ENCODE measurements around the gene CACNG4.

CACNG4 gene

GRCh38 chr17:67067571-67068482 lies 103.3 kb downstream of the CACNG4 start:
- DNase-seq = peak; percentile 34

DNA sequence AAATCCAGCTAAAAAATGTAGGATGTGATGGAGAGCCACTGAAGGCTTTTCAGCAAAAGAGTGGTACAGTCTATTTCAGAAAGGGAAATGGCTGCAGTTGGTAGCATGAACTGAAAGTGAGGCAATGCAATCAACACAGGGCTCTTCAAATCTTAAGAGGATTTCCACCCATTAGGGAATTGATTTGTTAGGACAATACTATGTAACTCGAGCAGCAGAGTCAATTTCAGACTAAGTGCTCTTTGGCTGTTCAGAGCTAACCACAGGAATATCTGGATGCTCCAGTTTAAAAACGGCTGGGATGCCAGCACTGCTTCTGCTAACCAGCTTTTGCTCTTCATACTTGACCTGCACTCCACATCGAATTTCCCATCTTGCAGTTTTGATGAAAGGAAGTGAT lies 104.5 kb downstream of the CACNG4 start:
- peak; percentile 12 for DNase-seq

DNA sequence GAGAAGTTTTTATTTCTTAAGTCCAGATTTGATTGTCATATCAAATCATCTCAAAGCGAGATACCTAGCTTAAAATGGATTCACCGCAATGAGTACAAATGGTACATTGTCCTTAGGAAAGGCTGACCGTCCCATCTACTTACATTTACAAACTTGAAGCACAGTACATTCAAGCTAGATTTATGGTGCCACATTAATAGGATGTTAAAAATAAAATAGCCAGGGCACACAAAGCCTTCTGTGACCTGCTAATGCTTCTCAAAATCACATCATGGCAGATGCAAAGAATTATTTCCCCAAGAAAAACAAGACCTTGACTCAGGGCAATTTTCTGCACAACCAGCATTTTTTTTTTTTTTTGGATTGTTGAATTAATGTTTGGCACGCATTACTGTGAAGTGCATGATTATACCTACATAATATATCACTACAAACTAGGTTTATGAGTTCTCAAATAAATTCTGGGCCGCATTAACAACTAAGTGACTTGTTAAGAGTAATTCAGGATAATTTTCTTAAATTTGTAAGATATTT lies 105.2 kb downstream of the CACNG4 start:
- DNase-seq = no peak

DNA sequence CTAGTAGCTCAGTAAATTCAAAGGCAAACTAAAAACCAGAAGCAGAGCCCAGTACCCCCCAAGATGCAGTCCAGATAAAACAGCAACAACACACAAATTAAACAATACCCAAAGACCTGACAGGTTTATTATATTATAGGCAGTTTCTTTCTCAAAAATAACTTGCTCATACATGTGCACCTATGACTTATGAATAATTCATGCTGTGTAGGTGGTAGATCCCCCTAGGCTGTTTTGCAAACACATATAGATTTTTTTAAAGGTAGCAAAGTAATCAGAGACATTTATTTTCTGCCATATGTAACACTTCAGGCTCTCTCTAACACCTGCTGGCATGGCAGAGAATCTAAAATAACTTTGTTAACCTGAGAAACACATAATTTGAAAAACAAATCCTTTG lies 107.1 kb downstream of the CACNG4 start:
- DNase-seq = no peak

DNA sequence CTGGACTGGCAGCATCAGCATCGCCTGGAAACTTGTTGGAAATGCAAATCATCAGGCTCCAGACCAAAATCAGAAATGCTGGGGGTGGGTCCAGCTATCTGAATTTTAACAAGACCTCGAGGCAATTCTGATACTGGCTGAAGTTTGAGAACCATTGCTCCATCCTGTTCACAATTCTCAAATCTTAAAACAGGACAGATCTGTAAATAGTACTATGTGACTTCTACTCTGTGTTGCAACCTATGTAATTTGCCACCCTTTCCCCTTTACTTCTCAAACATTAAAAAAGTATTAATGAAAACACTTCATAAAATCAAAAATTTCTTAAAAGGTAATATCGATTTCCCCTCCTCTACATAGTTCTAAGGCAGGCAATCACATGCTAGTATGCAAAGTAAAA lies 108.4 kb downstream of the CACNG4 start:
- DNase-seq = no peak

DNA sequence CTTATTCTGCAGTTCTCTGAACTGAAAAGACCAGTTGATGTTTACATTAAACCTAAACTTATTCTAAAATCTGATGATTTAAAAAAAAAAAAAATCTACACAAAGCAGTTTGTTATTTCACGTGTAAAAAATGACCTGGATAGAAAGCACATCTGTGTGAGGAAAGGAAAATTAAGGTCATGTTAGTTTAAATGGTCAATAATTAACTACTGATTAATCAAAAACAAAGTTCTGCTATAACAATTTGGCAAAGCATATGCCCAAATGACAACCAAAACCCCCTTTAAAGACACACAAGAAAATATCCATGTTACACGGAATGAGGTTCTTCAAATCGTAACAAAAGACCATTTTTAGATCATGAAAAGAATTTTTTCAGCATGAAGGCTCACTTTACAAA lies 110.3 kb downstream of the CACNG4 start:
- DNase-seq = no peak

DNA sequence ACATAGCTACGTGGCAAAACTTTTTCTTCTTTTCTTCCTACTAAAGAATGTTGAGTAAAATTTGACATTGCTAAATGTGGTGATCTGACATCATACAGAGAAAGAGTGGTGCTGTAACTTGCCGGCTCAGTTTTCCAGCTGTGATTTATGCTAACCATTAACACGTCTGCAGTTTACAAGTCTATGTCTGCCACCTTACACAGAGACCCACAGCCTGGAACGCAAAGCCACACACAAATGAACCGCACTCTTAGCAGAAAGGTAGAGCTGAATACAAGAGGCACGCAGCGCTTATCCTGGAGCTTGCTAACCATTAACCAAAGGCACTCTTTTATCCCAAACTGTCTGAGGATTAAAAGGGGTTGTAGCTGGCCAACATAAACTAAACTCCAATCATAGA lies 111.8 kb downstream of the CACNG4 start:
- no peak for DNase-seq

- DNase-seq = no peak
These were observed 113.8 kb downstream of the CACNG4 start for GRCh38 chr17:67078292-67078691.

DNA sequence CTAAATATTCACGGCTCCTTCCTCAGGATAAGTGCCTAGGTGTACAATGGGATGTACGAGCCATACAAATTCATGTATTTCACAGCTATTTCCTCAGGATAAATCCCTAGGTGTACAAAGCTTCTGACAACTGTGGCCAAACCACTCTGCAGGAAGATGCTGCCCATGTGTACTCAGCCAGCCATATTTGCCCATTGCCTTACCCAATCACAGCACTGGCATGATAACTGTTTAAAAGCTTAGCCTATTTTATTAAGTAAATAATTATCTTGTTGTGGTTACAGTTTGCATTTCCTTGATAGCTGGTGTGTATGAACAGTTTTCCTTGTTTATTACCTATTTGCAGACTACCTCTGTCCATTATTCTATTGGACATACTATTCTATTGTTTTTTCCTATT lies 115.0 kb downstream of the CACNG4 start:
- DNase-seq = no peak

GRCh38 chr17:67080804-67081203 lies 116.3 kb downstream of the CACNG4 start:
- no peak for DNase-seq

GRCh38 chr17:67082107-67082506 lies 117.6 kb downstream of the CACNG4 start:
- no peak for DNase-seq

Measured in NCI-H146 (cell line).